Measurements from ENCODE around the gene TARBP1. TPM values are rescaled to one million over a fixed set of nuclear protein-coding genes. Genes with fewer than 3 reads are reported as not detected.

The TARBP1 gene
- total RNA-seq, 1 donor from 2014 or later: 24.6 TPM

DNA sequence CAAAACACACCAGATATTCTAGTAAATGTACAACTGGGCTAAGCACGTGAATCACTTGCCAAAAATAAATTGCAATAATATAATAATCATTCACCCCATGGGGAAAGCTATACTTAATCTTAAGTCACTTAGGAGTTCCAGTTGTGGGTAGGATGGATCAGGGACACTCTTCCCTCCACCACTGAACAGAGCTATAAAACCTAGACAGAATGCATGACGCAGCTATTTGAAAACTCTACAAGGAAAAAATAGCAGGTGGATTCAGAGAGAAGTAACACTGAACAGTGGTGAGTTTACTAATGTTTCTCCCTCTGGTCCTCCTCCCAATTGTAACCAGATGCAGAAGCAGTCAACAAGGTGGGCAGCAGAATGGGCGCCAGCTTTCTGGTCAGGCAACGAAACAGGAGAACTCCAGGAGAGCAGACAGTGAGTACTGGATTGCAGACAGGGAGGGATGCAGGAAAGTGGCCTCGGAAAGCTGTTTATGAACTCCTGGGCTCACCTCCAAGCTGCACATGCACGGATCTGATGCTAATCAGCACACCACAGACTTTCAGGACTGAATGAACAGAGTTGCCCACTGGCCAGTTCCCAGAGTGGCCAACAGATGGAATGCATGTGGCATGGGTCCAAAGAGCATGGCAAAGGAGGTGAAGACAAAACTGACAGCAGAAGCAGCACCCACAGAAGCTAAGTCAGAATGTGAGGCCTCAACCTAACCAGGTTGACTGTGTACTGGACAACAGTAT, 41.4 kb downstream of the TARBP1 start:
- no peak overlapping the region for H3K4me3 ChIP-seq
- TF ChIP-seq, protein P1, sequence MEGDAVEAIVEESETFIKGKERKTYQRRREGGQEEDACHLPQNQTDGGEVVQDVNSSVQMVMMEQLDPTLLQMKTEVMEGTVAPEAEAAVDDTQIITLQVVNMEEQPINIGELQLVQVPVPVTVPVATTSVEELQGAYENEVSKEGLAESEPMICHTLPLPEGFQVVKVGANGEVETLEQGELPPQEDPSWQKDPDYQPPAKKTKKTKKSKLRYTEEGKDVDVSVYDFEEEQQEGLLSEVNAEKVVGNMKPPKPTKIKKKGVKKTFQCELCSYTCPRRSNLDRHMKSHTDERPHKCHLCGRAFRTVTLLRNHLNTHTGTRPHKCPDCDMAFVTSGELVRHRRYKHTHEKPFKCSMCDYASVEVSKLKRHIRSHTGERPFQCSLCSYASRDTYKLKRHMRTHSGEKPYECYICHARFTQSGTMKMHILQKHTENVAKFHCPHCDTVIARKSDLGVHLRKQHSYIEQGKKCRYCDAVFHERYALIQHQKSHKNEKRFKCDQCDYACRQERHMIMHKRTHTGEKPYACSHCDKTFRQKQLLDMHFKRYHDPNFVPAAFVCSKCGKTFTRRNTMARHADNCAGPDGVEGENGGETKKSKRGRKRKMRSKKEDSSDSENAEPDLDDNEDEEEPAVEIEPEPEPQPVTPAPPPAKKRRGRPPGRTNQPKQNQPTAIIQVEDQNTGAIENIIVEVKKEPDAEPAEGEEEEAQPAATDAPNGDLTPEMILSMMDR (IDR thresholded peaks at IDR 0.05): no peak
- no peaks in the 10 kb centered on the region for H3K27me3 ChIP-seq (ENCODE audit: low read depth)
- no peak for DNase-seq
- no peaks in the 10 kb centered on the region for H3K4me1 ChIP-seq
- intact Hi-C loops (cut with DNase I): no loop called here
- H3K9me3 ChIP-seq: peaks cover 11% of the 10 kb centered on the region
- ATAC-seq: no peak
- H3K36me3 ChIP-seq: peaks cover 32% of the 10 kb centered on the region
- H3K27ac ChIP-seq: no peak overlapping the region

DNA sequence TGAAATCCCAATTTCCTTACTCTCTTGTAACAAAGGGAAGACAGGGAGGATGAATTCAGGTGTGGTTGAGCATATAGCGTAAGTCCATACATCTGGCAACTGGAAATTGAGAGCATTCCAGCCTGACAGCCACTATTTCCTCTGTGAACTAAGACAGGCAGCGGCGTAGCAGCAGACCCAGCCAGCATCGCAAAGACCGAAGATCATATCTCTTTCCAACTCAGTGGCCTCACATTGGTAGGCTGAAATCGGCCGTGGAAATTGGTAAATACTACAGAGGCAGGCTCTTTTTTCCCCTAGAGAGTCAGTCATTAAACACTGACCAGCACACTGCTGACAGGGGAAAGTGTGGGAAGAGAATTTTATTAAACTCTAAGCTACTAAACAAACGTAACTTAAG, 43.4 kb downstream of the TARBP1 start:
- H3K9me3 ChIP-seq: peaks cover 11% of the 10 kb centered on the region
- H3K27ac ChIP-seq: no peak overlapping the region
- H3K27me3 ChIP-seq (ENCODE audit: low read depth): no peaks in the 10 kb centered on the region
- no peak overlapping the region for H3K4me3 ChIP-seq
- H3K36me3 ChIP-seq: peaks cover 31% of the 10 kb centered on the region
- TF ChIP-seq, protein P1 (IDR thresholded peaks at IDR 0.05): no peak
- DNase-seq (no peak), ATAC-seq (no peak)
- H3K4me1 ChIP-seq: no peaks in the 10 kb centered on the region
- intact Hi-C loops (cut with DNase I): no loop called here

DNA sequence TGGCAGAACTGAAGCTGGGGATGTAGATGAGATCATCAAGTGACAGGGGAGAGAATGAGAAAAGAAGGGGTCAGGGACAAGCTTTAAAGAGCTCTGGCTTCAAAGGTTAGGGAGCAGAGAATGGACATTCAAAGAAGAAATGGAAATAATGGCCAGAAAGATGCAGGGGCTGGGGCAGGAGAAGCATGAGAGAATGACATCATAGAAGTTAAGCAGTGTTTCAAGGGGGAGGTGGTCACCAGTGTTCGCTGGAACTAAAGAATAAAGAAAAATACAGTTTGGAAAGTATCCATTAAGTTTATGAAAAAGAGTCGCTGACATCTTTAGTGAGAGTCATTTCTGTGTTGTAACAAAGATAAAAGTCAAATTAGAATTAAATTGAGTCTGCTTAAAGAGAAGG, 44.3 kb downstream of the TARBP1 start:
- DNase-seq (no peak), ATAC-seq (no peak)
- no peaks in the 10 kb centered on the region for H3K27me3 ChIP-seq (ENCODE audit: low read depth)
- no peak overlapping the region for H3K27ac ChIP-seq
- no peak overlapping the region for H3K4me3 ChIP-seq
- H3K36me3 ChIP-seq: peaks cover 39% of the 10 kb centered on the region
- no peaks in the 10 kb centered on the region for H3K4me1 ChIP-seq
- TF ChIP-seq, protein P1 (IDR thresholded peaks at IDR 0.05): no peak
- intact Hi-C loops (cut with DNase I): no loop called here
- H3K9me3 ChIP-seq: peaks cover 3% of the 10 kb centered on the region

DNA sequence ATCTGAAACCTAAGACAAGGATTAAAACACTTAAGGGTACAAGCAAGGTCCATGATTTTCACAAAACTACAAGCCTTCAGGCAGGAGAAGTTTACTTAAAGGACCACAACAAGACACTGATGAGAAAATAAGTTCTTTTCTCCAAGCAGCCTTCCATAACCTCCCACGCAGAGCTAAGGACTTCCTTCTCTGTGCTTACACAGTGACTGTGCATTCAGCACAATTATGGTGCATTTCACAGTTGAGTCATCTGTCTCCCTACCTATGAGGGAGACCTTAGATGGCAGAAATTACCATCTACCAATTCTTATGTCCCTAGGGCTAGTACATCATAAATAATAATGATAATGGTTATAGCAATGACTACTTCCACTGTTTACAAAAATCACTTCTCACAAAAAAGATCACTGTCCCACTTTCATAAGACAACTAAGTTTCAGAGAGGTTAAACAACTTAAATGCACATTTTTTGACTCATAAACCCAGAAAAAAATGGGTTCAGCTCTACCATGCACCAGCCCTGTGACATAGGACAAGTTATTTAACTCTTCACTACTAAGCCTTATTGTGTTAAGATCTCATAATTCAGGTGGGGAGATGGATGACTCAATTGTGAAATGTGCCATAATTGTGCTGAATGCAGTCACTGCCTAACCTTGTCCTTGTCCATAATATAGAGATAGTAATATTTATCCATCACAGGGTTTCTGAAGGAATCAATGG, 45.3 kb downstream of the TARBP1 start:
- peaks cover 47% of the 10 kb centered on the region for H3K36me3 ChIP-seq

DNA sequence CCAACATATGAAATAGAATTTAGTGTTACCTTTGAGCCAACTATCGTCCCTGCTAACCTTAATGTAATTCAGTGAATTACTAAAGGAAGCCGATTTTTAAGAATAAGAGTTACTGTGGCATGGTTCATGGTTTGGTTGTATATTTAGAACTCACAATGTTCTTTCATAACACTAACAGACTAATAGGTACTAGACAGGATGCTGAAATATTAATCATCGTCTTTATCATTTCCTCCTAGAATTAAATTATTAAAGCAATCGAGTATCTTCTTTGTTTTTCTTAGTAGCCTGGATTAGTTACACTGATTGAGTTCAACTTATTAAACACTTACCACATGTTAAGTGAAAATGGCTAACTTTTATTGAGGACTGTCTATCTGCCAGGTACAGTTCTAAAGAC, 47.7 kb downstream of the TARBP1 start:
- intact Hi-C loops (cut with DNase I): no loop called here
- no peaks in the 10 kb centered on the region for H3K27me3 ChIP-seq (ENCODE audit: low read depth)
- no peak for ATAC-seq
- TF ChIP-seq, protein P1 (IDR thresholded peaks at IDR 0.05): no peak
- no peak overlapping the region for H3K27ac ChIP-seq
- H3K9me3 ChIP-seq: no peaks in the 10 kb centered on the region
- H3K36me3 ChIP-seq: peaks cover 62% of the 10 kb centered on the region
- no peak overlapping the region for H3K4me3 ChIP-seq
- no peak for DNase-seq
- H3K4me1 ChIP-seq: no peaks in the 10 kb centered on the region

More for the DNA sequence above, 45.3 kb downstream of the TARBP1 start:
- ATAC-seq (peak in 1 of 2 donors; percentile 37), DNase-seq (no peak)
- no peak overlapping the region for H3K4me3 ChIP-seq
- no peak overlapping the region for H3K27ac ChIP-seq
- no peaks in the 10 kb centered on the region for H3K27me3 ChIP-seq (ENCODE audit: low read depth)
- no peaks in the 10 kb centered on the region for H3K4me1 ChIP-seq
- no peaks in the 10 kb centered on the region for H3K9me3 ChIP-seq
- TF ChIP-seq, protein P1 (IDR thresholded peaks at IDR 0.05): no peak
- intact Hi-C loops (cut with DNase I): no loop called here

All from lower lobe of right lung (tissue), 2 donors.